Gastrocnemius medialis (tissue), 4 donors: ENCODE results near the gene TEAD4.

Source experiments
- POLR2A ChIP-seq, 2 donors: fragments of 450-650 bp; IDR thresholded peaks; one replicate each; pipeline ENCODE4 v1.6.1; 2017; ENCODE audit warnings: antibody characterized with exemption in 2 of 2, mild to moderate bottlenecking in 2 of 2, moderate library complexity in 2 of 2
- TF ChIP-seq, protein P1 (sequence below), 5 experiments: fragments of 450-650 bp in 3 of 5; fragments of 200-600 bp in 2 of 5; sonication (generic) in 2 of 5; IDR thresholded peaks in 4 of 5; conservative IDR thresholded peaks in 1 of 5; 1 replicate in 4 of 5; 2 replicates in 1 of 5; pipeline ENCODE4 v1.5.1; 2016 to 2019; ENCODE audit warnings: antibody characterized with exemption in 5 of 5, mild to moderate bottlenecking in 3 of 5, moderate library complexity in 3 of 5

DNA sequence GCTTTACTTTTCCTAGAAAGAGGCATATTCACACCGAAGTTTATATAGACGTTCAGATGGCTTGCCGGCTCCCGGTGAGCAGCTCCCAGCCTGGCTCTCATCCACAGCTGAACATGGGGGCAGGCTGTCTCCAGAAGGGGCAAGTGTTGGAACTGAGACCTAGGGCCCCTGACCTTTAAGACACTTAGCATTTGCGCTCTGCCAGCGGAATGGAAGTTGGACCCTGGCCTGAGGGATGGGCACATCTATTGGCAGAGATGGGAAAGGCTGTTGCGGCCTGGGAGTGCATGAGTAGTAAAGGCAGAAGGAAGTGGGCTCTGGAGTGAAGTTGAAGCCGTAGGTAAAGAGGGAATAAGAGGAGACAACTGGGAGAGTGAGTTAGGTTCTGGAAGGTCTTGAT, 63.8 kb downstream of the TEAD4 start:
- TF ChIP-seq, protein P1, sequence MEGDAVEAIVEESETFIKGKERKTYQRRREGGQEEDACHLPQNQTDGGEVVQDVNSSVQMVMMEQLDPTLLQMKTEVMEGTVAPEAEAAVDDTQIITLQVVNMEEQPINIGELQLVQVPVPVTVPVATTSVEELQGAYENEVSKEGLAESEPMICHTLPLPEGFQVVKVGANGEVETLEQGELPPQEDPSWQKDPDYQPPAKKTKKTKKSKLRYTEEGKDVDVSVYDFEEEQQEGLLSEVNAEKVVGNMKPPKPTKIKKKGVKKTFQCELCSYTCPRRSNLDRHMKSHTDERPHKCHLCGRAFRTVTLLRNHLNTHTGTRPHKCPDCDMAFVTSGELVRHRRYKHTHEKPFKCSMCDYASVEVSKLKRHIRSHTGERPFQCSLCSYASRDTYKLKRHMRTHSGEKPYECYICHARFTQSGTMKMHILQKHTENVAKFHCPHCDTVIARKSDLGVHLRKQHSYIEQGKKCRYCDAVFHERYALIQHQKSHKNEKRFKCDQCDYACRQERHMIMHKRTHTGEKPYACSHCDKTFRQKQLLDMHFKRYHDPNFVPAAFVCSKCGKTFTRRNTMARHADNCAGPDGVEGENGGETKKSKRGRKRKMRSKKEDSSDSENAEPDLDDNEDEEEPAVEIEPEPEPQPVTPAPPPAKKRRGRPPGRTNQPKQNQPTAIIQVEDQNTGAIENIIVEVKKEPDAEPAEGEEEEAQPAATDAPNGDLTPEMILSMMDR (IDR thresholded peaks at IDR 0.05 in 4 of 5, conservative IDR thresholded peaks at IDR 0.05 in 1 of 5): no peak
- TF ChIP-seq POLR2A (IDR thresholded peaks at IDR 0.05): no peak
